ENCODE measurements around the gene ZNF383. TPM values are rescaled to one million over a fixed set of nuclear protein-coding genes. Genes with fewer than 3 reads are reported as not detected.
"Not testable (repeated sequence)": the region's sequence is repeated elsewhere in the genome, so short reads cannot be mapped to it uniquely, and the experiment has no call there.

The ZNF383 gene
- total RNA-seq, 1 experiment from 2014 or later = 2.5 TPM

DNA sequence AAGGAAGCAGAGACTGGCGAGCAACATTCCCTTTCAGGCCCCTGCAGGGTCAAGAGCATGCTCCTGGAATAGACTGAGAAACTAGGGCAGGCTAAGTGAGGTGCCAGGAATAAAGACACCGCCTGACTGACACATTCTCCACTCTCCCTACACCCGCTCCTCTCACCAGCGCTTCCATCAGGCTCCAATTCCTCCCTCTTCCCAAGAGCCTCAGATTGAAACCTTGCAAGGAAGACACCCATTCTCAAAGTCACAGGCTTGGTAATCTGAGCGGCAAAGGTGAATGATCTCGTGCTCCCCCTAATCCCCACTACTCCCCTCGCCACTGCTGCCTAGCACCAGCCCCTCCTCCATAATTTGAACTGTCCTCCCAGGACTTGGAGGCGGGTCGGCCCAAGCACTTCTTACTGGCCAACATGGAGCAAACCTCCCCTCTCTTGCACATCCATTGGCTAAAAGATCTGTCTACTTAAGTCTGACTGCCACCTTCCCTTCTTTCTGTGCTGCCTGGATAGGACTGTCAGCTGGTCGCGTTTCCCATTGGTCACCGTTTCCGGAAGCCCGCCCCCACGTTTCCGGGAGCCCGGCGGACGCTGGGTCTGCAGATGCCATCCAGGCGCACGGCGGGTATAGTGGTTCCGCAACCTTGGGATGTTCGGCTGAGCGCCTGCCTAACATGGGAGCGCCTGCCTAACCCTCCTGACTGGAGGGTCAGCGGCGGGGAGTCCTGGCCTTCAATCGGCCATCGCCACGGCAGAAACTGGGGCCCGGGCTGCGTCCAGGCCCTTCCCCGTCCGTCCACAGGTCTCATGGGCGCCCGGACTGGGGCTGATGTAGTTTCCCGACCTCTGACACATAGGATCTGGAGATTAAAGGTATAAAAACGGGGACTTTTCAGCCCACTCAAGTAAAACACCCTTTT is 33.6 kb downstream of the ZNF383 start:
- Histone ChIP-seq H3F3A (ENCODE audit: low read length, unreplicated experiment) (no peaks in the 10 kb centered on the region), H3K9me3 (ENCODE audit: low read length) (0 out of 2 replicates have a peak, but pooled peaks cover 14% of the 10 kb centered on the region), H3K79me2 (ENCODE audit: low read length) (no peaks in the 10 kb centered on the region), H4K20me1 (ENCODE audit: low read length) (no peaks in the 10 kb centered on the region), H3K9me2 (replicated peaks; ENCODE audit: low read length) (no peaks in the 10 kb centered on the region), H3K9ac (ENCODE audit: low read length) (no peak overlapping the region), H2AFZ (ENCODE audit: low read length) (no peak overlapping the region), H3K4me3 (ENCODE audit: low read length) (no peak overlapping the region), H3K27me3 (ENCODE audit: low read length) (no peaks in the 10 kb centered on the region), H3K27ac (ENCODE audit: low read length) (no peak overlapping the region), H3K4me1 (ENCODE audit: insufficient read depth, low read length) (no peaks in the 10 kb centered on the region), H3K4me2 (ENCODE audit: low read length) (no peak overlapping the region; the same call in 1 of the 2 replicates), H3K36me3 (ENCODE audit: low read depth, low read length) (no peaks in the 10 kb centered on the region)
- TF ChIP-seq, protein P1, sequence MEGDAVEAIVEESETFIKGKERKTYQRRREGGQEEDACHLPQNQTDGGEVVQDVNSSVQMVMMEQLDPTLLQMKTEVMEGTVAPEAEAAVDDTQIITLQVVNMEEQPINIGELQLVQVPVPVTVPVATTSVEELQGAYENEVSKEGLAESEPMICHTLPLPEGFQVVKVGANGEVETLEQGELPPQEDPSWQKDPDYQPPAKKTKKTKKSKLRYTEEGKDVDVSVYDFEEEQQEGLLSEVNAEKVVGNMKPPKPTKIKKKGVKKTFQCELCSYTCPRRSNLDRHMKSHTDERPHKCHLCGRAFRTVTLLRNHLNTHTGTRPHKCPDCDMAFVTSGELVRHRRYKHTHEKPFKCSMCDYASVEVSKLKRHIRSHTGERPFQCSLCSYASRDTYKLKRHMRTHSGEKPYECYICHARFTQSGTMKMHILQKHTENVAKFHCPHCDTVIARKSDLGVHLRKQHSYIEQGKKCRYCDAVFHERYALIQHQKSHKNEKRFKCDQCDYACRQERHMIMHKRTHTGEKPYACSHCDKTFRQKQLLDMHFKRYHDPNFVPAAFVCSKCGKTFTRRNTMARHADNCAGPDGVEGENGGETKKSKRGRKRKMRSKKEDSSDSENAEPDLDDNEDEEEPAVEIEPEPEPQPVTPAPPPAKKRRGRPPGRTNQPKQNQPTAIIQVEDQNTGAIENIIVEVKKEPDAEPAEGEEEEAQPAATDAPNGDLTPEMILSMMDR (conservative IDR thresholded peaks at IDR 0.05; ENCODE audit: low read depth, low read length) = no peak
- TF ChIP-seq EZH2 (IDR thresholded peaks at IDR 0.05; ENCODE audit: low read length, unreplicated experiment) (no peak), EZH2phosphoT487 (IDR thresholded peaks at IDR 0.05; ENCODE audit: borderline replicate concordance, low read length) (no peak)
- intact Hi-C loops (cut with micrococcal nuclease) = no loop called here
- peak; percentile 16 for DNase-seq
- ChIA-PET CTCF (no interaction called here), POLR2A (ENCODE audit: unreplicated experiment) (no interaction called here)
- no TSS peak for BruUV-seq (replicated peaks)
- peak; percentile 20; the same call in 1 of the 2 replicates for ATAC-seq

DNA sequence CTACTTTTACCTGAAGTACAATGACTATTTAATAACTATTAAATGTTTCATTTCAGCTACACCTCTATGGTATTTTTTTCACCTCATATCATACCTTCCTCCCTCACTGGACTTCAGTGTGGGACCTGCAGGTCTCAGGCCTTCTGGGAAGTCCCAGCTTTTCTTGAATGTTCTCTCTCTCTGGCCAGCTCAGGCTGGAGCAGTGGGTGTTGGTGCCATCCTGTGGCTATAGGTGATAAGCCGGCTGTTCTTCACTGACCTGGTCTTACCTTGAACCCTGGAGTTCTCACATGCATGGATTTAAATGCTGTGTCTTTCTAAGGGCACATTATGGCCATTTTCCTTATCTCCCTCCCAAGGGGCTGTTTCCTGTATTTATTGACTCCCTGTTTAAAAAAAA is 45.0 kb downstream of the ZNF383 start:
- H2AFZ ChIP-seq (ENCODE audit: low read length); H3K9me2 ChIP-seq (replicated peaks; ENCODE audit: low read length); DNase-seq; CTCF ChIA-PET; H3K27me3 ChIP-seq (ENCODE audit: low read length); H3K79me2 ChIP-seq (ENCODE audit: low read length); H3K4me3 ChIP-seq (ENCODE audit: low read length); H3F3A ChIP-seq (ENCODE audit: low read length, unreplicated experiment); H3K36me3 ChIP-seq (ENCODE audit: low read depth, low read length); H3K9me3 ChIP-seq (ENCODE audit: low read length); intact Hi-C loops (cut with micrococcal nuclease); H3K4me2 ChIP-seq (ENCODE audit: low read length); H4K20me1 ChIP-seq (ENCODE audit: low read length); H3K9ac ChIP-seq (ENCODE audit: low read length); ATAC-seq; BruUV-seq (replicated peaks); POLR2A ChIA-PET (ENCODE audit: unreplicated experiment); H3K27ac ChIP-seq (ENCODE audit: low read length); H3K4me1 ChIP-seq (ENCODE audit: insufficient read depth, low read length): not testable (repeated sequence)

DNA sequence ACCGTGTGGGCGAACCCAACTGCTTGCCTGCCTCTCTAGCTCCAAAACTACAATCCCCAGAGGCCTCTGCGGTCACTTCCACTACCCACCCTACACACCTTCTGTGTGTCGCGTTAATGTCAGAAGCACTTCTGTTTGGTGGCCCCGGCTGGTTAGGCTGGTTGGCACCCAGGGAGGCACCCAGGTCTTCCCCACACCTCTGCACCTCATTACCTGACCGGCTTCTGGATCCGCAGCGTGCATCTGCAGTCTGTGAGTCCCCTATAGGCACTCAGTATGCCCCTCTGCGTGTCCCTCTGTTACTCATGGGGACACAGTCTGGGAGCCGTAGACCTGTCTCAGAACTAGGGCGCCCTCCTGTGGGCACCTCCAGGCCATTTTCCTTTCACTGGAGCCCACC is 49.0 kb downstream of the ZNF383 start:
- ATAC-seq; H3K4me2 ChIP-seq (ENCODE audit: low read length); POLR2A ChIA-PET (ENCODE audit: unreplicated experiment); H3K27ac ChIP-seq (ENCODE audit: low read length); intact Hi-C loops (cut with micrococcal nuclease); H4K20me1 ChIP-seq (ENCODE audit: low read length); H2AFZ ChIP-seq (ENCODE audit: low read length); H3K36me3 ChIP-seq (ENCODE audit: low read depth, low read length); H3K4me1 ChIP-seq (ENCODE audit: insufficient read depth, low read length); DNase-seq; H3K9me3 ChIP-seq (ENCODE audit: low read length); CTCF ChIA-PET; H3F3A ChIP-seq (ENCODE audit: low read length, unreplicated experiment); H3K9me2 ChIP-seq (replicated peaks; ENCODE audit: low read length); BruUV-seq (replicated peaks); H3K4me3 ChIP-seq (ENCODE audit: low read length); H3K27me3 ChIP-seq (ENCODE audit: low read length); H3K79me2 ChIP-seq (ENCODE audit: low read length); H3K9ac ChIP-seq (ENCODE audit: low read length): not testable (repeated sequence)

DNA sequence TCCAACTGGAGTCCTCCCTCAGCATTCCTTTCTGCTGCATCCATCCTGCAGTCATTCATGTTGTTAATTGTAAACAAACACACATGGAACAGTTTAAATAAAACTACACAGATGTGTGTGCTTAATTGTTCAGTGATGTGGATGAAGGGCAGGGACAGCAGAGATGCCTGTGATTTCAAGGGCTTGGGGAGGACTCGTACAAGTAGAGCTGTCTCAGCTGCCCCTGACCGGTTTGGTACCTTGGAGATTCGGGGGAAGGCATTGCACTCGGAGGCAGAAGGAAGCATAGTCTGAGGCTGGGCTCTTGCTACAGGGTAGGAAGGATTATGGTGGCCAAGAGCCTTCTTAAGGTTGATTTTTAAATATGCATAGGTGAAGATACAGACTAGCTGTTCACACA is 49.7 kb downstream of the ZNF383 start:
- ATAC-seq; H4K20me1 ChIP-seq (ENCODE audit: low read length); H3K9me3 ChIP-seq (ENCODE audit: low read length); H3F3A ChIP-seq (ENCODE audit: low read length, unreplicated experiment); H3K27ac ChIP-seq (ENCODE audit: low read length); H3K4me1 ChIP-seq (ENCODE audit: insufficient read depth, low read length); DNase-seq; H3K9me2 ChIP-seq (replicated peaks; ENCODE audit: low read length); H3K4me3 ChIP-seq (ENCODE audit: low read length); H2AFZ ChIP-seq (ENCODE audit: low read length); CTCF ChIA-PET; H3K4me2 ChIP-seq (ENCODE audit: low read length); POLR2A ChIA-PET (ENCODE audit: unreplicated experiment); H3K36me3 ChIP-seq (ENCODE audit: low read depth, low read length); H3K27me3 ChIP-seq (ENCODE audit: low read length); BruUV-seq (replicated peaks); H3K79me2 ChIP-seq (ENCODE audit: low read length); H3K9ac ChIP-seq (ENCODE audit: low read length); intact Hi-C loops (cut with micrococcal nuclease): not testable (repeated sequence)

DNA sequence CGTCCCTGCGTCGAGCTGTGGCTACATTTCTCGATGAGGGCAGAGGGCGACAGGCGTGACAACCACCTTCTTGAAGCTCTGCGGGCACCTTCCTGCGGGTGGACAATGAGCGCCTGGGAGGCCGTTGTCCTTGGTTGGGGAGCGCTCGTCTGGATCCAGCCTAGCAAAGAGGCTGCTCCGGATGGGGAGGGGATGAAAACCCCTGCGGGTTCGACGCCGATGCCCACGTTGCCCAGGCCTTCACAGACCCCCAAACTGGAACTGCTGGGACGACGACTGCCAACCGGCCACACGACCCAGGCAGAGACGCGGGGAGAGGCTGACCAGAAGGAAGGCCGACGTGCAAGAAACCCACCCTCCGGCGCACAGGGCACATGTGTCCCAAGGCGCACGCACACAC is 62.6 kb downstream of the ZNF383 start:
- intact Hi-C loops (cut with micrococcal nuclease); H3K9me3 ChIP-seq (ENCODE audit: low read length); H3K79me2 ChIP-seq (ENCODE audit: low read length); H3K4me3 ChIP-seq (ENCODE audit: low read length); H3K36me3 ChIP-seq (ENCODE audit: low read depth, low read length); H4K20me1 ChIP-seq (ENCODE audit: low read length); H2AFZ ChIP-seq (ENCODE audit: low read length); BruUV-seq (replicated peaks); H3K9ac ChIP-seq (ENCODE audit: low read length); CTCF ChIA-PET; POLR2A ChIA-PET (ENCODE audit: unreplicated experiment); H3K9me2 ChIP-seq (replicated peaks; ENCODE audit: low read length); DNase-seq; H3K4me1 ChIP-seq (ENCODE audit: insufficient read depth, low read length); H3K27me3 ChIP-seq (ENCODE audit: low read length); H3F3A ChIP-seq (ENCODE audit: low read length, unreplicated experiment); H3K27ac ChIP-seq (ENCODE audit: low read length); ATAC-seq; H3K4me2 ChIP-seq (ENCODE audit: low read length): not testable (repeated sequence)

DNA sequence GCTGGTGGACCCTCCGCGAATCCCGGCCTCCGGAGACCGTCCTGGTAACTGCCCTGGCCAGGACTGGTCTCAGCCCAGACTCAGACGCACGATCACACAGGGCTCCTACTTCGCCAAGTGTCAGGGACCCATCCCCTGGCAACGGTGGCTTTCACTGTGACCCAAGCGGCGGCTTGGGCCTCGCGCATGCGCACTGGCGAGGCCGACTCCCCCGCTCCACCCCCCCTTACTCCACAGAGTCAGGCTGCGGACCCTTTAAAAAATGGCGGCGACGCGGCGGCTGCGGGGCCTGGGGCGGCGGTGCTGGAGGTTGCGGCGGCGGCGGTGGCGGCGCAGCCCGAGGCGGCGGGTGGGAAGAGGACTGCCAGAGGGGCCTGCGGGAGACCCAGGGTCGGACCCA is 66.0 kb downstream of the ZNF383 start:
- H3K9ac ChIP-seq (ENCODE audit: low read length); intact Hi-C loops (cut with micrococcal nuclease); H3K79me2 ChIP-seq (ENCODE audit: low read length); H3K27ac ChIP-seq (ENCODE audit: low read length); H3K4me3 ChIP-seq (ENCODE audit: low read length); DNase-seq; CTCF ChIA-PET; H2AFZ ChIP-seq (ENCODE audit: low read length); H3K9me2 ChIP-seq (replicated peaks; ENCODE audit: low read length); H3F3A ChIP-seq (ENCODE audit: low read length, unreplicated experiment); BruUV-seq (replicated peaks); H3K36me3 ChIP-seq (ENCODE audit: low read depth, low read length); H3K4me2 ChIP-seq (ENCODE audit: low read length); H3K4me1 ChIP-seq (ENCODE audit: insufficient read depth, low read length); H4K20me1 ChIP-seq (ENCODE audit: low read length); H3K9me3 ChIP-seq (ENCODE audit: low read length); POLR2A ChIA-PET (ENCODE audit: unreplicated experiment); H3K27me3 ChIP-seq (ENCODE audit: low read length); ATAC-seq: not testable (repeated sequence)

Data from PC-3 (cell line).